Breast epithelium (tissue), 4 donors: ENCODE measurements around the gene ATOSA. TPM values are rescaled to one million over a fixed set of nuclear protein-coding genes. Genes with fewer than 3 reads are reported as not detected.

Source experiments
- DNase-seq, 2 donors: peaks; one replicate each; pipeline ENCODE4 v3.0.0-alpha.2; 2019; ENCODE audit warnings: low spot score in 2 of 2
- H3K27ac ChIP-seq, 2 donors: fragments of 200-600 bp; sonication (generic) in 1 of 2; one replicate each; pipeline ENCODE4 v1.5.1; 2016 to 2019; ENCODE audit warnings: mild to moderate bottlenecking in 1 of 2
- H3K27me3 ChIP-seq, 2 donors: fragments of 200-600 bp; sonication (generic) in 1 of 2; one replicate each; pipeline versions ENCODE4 v1.5.1 to v1.6.0; 2017 to 2019; ENCODE audit warnings: control low read depth in 1 of 2, mild to moderate bottlenecking in 1 of 2
- H3K36me3 ChIP-seq: fragments of 200-600 bp; one replicate; pipeline ENCODE4 v1.5.1; 2019
- H3K4me1 ChIP-seq, 2 donors: fragments of 200-600 bp; sonication (generic); one replicate each; pipeline ENCODE4 v1.5.1; 2016 to 2019; ENCODE audit warnings: control low read depth in 1 of 2
- H3K4me3 ChIP-seq, 3 donors: fragments of 200-600 bp; sonication (generic); 1 replicate in 2 of 3; 2 replicates in 1 of 3; pipeline ENCODE4 v1.5.1; 2016 to 2019; ENCODE audit warnings: mild to moderate bottlenecking in 3 of 3, moderate library complexity in 2 of 3
- H3K9me3 ChIP-seq, 2 donors: fragments of 200-600 bp; sonication (generic) in 1 of 2; one replicate each; pipeline ENCODE4 v1.5.1; 2016 to 2019; ENCODE audit warnings: control low read depth in 1 of 2
- CTCF ChIP-seq, 3 donors: fragments of 450-650 bp; IDR thresholded peaks; one replicate each; pipeline ENCODE4 v1.5.1; 2016 to 2017; ENCODE audit warnings: antibody characterized with exemption in 3 of 3, mild to moderate bottlenecking in 3 of 3, moderate library complexity in 3 of 3
- POLR2A ChIP-seq: fragments of 450-650 bp; IDR thresholded peaks from one replicate; pipeline ENCODE4 v1.6.1; 2016; ENCODE audit warnings: antibody characterized with exemption, mild to moderate bottlenecking, moderate library complexity
- POLR2AphosphoS5 ChIP-seq, 3 donors: sonication (generic); formaldehyde crosslinking; IDR thresholded peaks; one replicate each; pipeline ENCODE4 v1.6.1; 2017; ENCODE audit warnings: antibody characterized with exemption in 3 of 3
- intact Hi-C: fragments of 100-400 bp; cut with DNase I; formaldehyde crosslinking; loops from one replicate; pipeline ENCODE4 v1.15.1; 2023; ENCODE audit warnings: low total_unique reads
- total RNA-seq, 3 donors: library from RNA; depleted of rRNA; stranded (reverse); fragments of >200 nt; gene quantifications; one replicate each; pipeline ENCODE4 v1.1.0, GENCODE V29; 2016

The ATOSA gene
- total RNA-seq, 3 donors from 2014 or later, result 157 to 215 (median 168) TPM

DNA sequence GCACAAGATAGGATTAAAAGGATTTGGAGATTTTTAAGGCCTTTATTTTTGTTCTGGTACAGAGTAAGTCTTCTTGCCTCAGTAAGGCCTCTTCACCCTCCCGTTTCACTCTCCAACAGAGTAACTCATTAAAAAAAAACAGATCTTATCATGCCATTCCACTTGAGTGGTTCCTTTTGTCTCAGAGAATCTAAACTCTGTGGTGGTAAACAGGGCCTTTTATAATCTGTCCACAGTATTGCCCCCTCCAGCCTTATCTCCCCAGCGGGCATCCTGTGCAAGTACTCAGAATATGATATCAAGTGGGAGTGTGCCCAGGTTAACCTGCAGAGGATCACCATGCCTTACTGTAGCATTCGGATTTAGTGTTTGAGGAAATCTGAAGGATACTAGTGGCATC, 20.3 kb upstream of the ATOSA start:
- H3K4me1 ChIP-seq, result no peaks in the 10 kb centered on the region
- intact Hi-C loops, result loop anchor here (5.0 kb wide), 1 partner anchor 242 kb away; no protein-coding TSS in a partner anchor
- no peak overlapping the region for H3K27ac ChIP-seq
- H3K9me3 ChIP-seq, result no peaks in the 10 kb centered on the region
- H3K36me3 ChIP-seq, result no peaks in the 10 kb centered on the region
- no peaks in the 10 kb centered on the region for H3K27me3 ChIP-seq
- TF ChIP-seq CTCF (IDR thresholded peaks at IDR 0.05) (no peak), POLR2AphosphoS5 (IDR thresholded peaks at IDR 0.05) (no peak), POLR2A (no peak)
- no peak for DNase-seq
- H3K4me3 ChIP-seq, result no peak overlapping the region

GRCh38 chr15:52698514-52698913, 19.3 kb upstream of the ATOSA start:
- intact Hi-C loops, result loop anchor here (5.0 kb wide), 1 partner anchor 241 kb away; no protein-coding TSS in a partner anchor
- TF ChIP-seq CTCF (IDR thresholded peaks at IDR 0.05), result no peak
- TF ChIP-seq POLR2A, result no peak
- TF ChIP-seq POLR2AphosphoS5 (IDR thresholded peaks at IDR 0.05), result no peak
- Histone ChIP-seq H3K4me3 (no peak overlapping the region), H3K4me1 (no peaks in the 10 kb centered on the region), H3K27me3 (no peaks in the 10 kb centered on the region), H3K36me3 (no peaks in the 10 kb centered on the region), H3K27ac (no peak overlapping the region), H3K9me3 (no peaks in the 10 kb centered on the region)
- DNase-seq, result no peak

DNA sequence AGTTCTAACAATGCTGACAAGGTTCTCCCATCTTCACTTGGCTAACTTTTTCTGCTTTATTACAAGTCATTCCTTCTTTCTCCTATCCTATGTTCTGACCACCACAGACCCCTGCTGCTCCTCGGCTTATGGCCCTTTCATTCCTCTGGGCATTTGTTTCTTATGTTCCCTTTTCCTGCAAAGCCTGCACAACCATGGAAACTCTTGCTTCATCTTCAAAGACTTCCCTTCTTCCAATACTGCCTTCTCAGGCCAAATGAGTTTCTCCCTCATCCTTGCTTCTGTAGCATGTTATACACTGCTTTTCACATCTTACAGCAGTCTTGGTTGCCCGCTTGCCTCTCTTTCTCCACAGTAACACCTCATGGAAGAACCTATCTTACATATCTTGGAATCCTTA, 17.9 kb upstream of the ATOSA start:
- intact Hi-C loops, result loop anchor here (5.0 kb wide), 1 partner anchor 240 kb away; no protein-coding TSS in a partner anchor
- H3K27me3 ChIP-seq, result no peaks in the 10 kb centered on the region
- no peak overlapping the region for H3K4me3 ChIP-seq
- no peak for DNase-seq
- no peaks in the 10 kb centered on the region for H3K36me3 ChIP-seq
- TF ChIP-seq CTCF (IDR thresholded peaks at IDR 0.05) (no peak), POLR2A (no peak), POLR2AphosphoS5 (IDR thresholded peaks at IDR 0.05) (no peak)
- H3K9me3 ChIP-seq, result no peaks in the 10 kb centered on the region
- no peaks in the 10 kb centered on the region for H3K4me1 ChIP-seq
- no peak overlapping the region for H3K27ac ChIP-seq

DNA sequence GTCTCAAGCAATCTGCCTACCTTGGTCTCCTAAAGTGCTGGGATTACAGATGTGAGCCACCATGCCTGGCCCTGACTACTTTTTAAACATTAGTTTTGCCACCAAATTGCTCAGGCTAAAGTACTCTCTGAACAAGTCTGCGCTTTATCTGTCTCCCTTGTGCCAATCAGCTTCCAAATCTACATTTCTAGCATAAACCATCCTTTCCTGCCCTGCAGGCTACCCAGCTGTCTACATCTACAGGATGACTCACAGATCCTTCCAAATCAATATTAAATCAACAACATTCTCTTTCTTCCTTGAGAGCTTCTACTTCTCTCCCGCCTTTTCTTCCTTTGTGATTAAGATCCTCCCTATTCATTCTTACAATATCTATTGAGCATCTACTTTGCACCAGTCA, 16.0 kb upstream of the ATOSA start:
- TF ChIP-seq CTCF (IDR thresholded peaks at IDR 0.05) (no peak), POLR2AphosphoS5 (IDR thresholded peaks at IDR 0.05) (no peak), POLR2A (no peak)
- H3K4me3 ChIP-seq, result no peak overlapping the region

DNA sequence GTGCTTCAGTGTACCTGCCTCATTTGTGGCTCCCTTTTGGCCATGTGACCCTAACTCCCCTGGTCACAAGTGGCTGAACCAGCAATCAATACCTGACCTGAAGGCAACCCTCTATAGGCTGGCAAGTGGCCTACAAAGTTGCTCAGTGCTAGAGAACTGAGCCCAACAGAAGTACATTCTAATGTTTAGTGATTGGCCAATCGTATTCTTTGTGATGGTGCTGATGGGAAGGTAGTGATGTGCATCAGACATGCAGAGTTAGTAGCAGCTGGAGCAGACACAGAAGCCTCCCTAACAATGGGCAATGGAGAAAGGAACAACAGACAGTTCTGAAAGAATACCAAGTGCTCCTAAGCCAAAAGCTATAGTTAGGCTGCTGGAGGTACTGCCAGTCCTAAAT, 10.4 kb upstream of the ATOSA start:
- Histone ChIP-seq H3K27me3 (no peaks in the 10 kb centered on the region), H3K27ac (no peak overlapping the region), H3K36me3 (no peaks in the 10 kb centered on the region), H3K4me1 (no peaks in the 10 kb centered on the region), H3K9me3 (no peaks in the 10 kb centered on the region), H3K4me3 (no peak overlapping the region)
- intact Hi-C loops, result no loop called here
- no peak for DNase-seq
- TF ChIP-seq POLR2A (no peak), POLR2AphosphoS5 (IDR thresholded peaks at IDR 0.05) (no peak), CTCF (IDR thresholded peaks at IDR 0.05) (no peak)

More for the DNA sequence above, 16.0 kb upstream of the ATOSA start:
- H3K27ac ChIP-seq, result no peak overlapping the region
- H3K4me1 ChIP-seq, result no peaks in the 10 kb centered on the region
- H3K36me3 ChIP-seq, result no peaks in the 10 kb centered on the region
- no peak for DNase-seq
- no peaks in the 10 kb centered on the region for H3K27me3 ChIP-seq
- H3K9me3 ChIP-seq, result no peaks in the 10 kb centered on the region
- intact Hi-C loops, result loop anchor here (5.0 kb wide), 1 partner anchor 238 kb away; no protein-coding TSS in a partner anchor
